Sigmoid colon (tissue), 3 donors: ENCODE results near the gene DNAH17.

Experiments used
- POLR2A ChIP-seq, 2 donors: fragments of 450-650 bp; IDR thresholded peaks; one replicate each; pipeline ENCODE4 v1.6.1; 2016; ENCODE audit warnings: antibody characterized with exemption in 2 of 2, mild to moderate bottlenecking in 2 of 2, moderate library complexity in 2 of 2
- TF ChIP-seq, protein P1 (sequence below), 4 experiments: fragments of 450-650 bp in 3 of 4; fragments of 200-600 bp in 1 of 4; IDR thresholded peaks; one replicate each; pipeline ENCODE4 v1.5.1; 2016 to 2019; ENCODE audit warnings: antibody characterized with exemption in 4 of 4, mild to moderate bottlenecking in 3 of 4, moderate library complexity in 2 of 4

DNA sequence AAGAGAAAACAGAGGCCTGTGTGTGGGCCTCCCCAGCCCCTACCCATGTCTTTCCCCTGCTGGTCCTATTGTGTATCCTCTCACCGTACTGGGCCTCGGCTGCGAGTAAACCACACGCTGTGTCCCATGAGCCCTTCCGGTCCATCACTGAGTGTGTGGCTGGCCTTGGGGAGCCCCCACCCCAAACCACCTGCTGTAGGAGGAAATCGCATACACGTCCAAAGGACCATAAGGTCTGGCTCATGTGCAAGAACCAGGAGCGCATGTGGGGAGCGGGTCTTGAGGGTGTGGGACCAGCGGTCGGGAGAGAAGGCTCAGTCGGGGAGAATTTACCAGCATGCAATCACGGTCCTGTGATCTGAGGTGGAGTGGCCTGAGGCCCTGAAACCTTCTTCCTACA is 38.4 kb upstream of the DNAH17 start:
- no peak for TF ChIP-seq POLR2A (IDR thresholded peaks at IDR 0.05)
- TF ChIP-seq, protein P1, sequence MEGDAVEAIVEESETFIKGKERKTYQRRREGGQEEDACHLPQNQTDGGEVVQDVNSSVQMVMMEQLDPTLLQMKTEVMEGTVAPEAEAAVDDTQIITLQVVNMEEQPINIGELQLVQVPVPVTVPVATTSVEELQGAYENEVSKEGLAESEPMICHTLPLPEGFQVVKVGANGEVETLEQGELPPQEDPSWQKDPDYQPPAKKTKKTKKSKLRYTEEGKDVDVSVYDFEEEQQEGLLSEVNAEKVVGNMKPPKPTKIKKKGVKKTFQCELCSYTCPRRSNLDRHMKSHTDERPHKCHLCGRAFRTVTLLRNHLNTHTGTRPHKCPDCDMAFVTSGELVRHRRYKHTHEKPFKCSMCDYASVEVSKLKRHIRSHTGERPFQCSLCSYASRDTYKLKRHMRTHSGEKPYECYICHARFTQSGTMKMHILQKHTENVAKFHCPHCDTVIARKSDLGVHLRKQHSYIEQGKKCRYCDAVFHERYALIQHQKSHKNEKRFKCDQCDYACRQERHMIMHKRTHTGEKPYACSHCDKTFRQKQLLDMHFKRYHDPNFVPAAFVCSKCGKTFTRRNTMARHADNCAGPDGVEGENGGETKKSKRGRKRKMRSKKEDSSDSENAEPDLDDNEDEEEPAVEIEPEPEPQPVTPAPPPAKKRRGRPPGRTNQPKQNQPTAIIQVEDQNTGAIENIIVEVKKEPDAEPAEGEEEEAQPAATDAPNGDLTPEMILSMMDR (IDR thresholded peaks at IDR 0.05): no peak
